Adrenal gland (tissue), 5 donors: Measurements from ENCODE around the gene GNAT1.

ENCODE experiments used
- CTCF ChIP-seq, 6 experiments: fragments of 450-650 bp in 4 of 6; fragments of 200-600 bp in 2 of 6; sonication (generic) in 1 of 6; IDR thresholded peaks; 1 replicate in 5 of 6; 2 replicates in 1 of 6; pipeline versions ENCODE4 v1.5.1 to v1.8.0; 2016 to 2021; ENCODE audit warnings: antibody characterized with exemption in 6 of 6, mild to moderate bottlenecking in 2 of 6, moderate library complexity in 1 of 6
- POLR2A ChIP-seq, 2 donors: fragments of 450-650 bp; IDR thresholded peaks; one replicate each; pipeline ENCODE4 v1.6.1; 2017; ENCODE audit warnings: antibody characterized with exemption in 2 of 2, mild to moderate bottlenecking in 2 of 2, moderate library complexity in 1 of 2
- donor health status: DM: no; HTN: no; CAD: no.

- TF ChIP-seq CTCF (IDR thresholded peaks at IDR 0.05) (no peak), POLR2A (IDR thresholded peaks at IDR 0.05) (no peak)
Measured at GRCh38 chr3:50187750-50188149, 3.7 kb upstream of the GNAT1 start.
